Adrenal gland (tissue), 5 donors: ENCODE data around the gene FAM162A.

Experiments used
- CTCF ChIP-seq, 6 experiments: fragments of 450-650 bp in 4 of 6; fragments of 200-600 bp in 2 of 6; sonication (generic) in 1 of 6; IDR thresholded peaks; 1 replicate in 5 of 6; 2 replicates in 1 of 6; pipeline versions ENCODE4 v1.5.1 to v1.8.0; 2016 to 2021; ENCODE audit warnings: antibody characterized with exemption in 6 of 6, mild to moderate bottlenecking in 2 of 6, moderate library complexity in 1 of 6
- POLR2A ChIP-seq, 2 donors: fragments of 450-650 bp; IDR thresholded peaks; one replicate each; pipeline ENCODE4 v1.6.1; 2017; ENCODE audit warnings: antibody characterized with exemption in 2 of 2, mild to moderate bottlenecking in 2 of 2, moderate library complexity in 1 of 2
- donor health status: DM: no; HTN: no; CAD: no.

GRCh38 chr3:122461806-122462205 lies 77.8 kb downstream of the FAM162A start:
- TF ChIP-seq CTCF (IDR thresholded peaks at IDR 0.05): no peak
- no peak for TF ChIP-seq POLR2A (IDR thresholded peaks at IDR 0.05)
